NCI-H526 (cell line): ENCODE measurements around the gene RABGAP1L.
"Not testable (repeated sequence)": the region's sequence is repeated elsewhere in the genome, so short reads cannot be mapped to it uniquely, and the experiment has no call there.

Source experiments
- DNase-seq, 2 experiments: peaks; one replicate each; lab custom pipeline; 2025; lab: John Stamatoyannopoulos, UW

The RABGAP1L gene

GRCh38 chr1:174238845-174239501 is 79.7 kb downstream of the RABGAP1L start:
- peak; percentile 60 to 68 for DNase-seq

GRCh38 chr1:174239541-174239940 is 80.2 kb downstream of the RABGAP1L start:
- DNase-seq: no peak

GRCh38 chr1:174242856-174243255 is 83.5 kb downstream of the RABGAP1L start:
- no peak for DNase-seq

- DNase-seq: no peak
These were observed 84.2 kb downstream of the RABGAP1L start for GRCh38 chr1:174243451-174244000.

- no peak for DNase-seq
These were observed 84.7 kb downstream of the RABGAP1L start for GRCh38 chr1:174244017-174244416.

- DNase-seq: peak; percentile 99
These were observed 88.2 kb downstream of the RABGAP1L start for GRCh38 chr1:174247472-174247871.

- no peak for DNase-seq
These were observed 88.7 kb downstream of the RABGAP1L start for GRCh38 chr1:174248041-174248440.

- DNase-seq: not testable (repeated sequence)
These were observed 97.1 kb downstream of the RABGAP1L start for GRCh38 chr1:174256386-174256785.

GRCh38 chr1:174258148-174258550 is 98.8 kb downstream of the RABGAP1L start:
- DNase-seq: peak; percentile 74 to 88

- DNase-seq: peak; percentile 71 to 90
These were observed 103.3 kb downstream of the RABGAP1L start for GRCh38 chr1:174262349-174263241.

- no peak for DNase-seq
These were observed 106.0 kb downstream of the RABGAP1L start for GRCh38 chr1:174265282-174265681.

- DNase-seq: no peak
These were observed 107.2 kb downstream of the RABGAP1L start for GRCh38 chr1:174266476-174266875.

GRCh38 chr1:174266991-174267612 is 107.8 kb downstream of the RABGAP1L start:
- no peak for DNase-seq

- no peak for DNase-seq
These were observed 110.8 kb downstream of the RABGAP1L start for GRCh38 chr1:174269989-174270651.

GRCh38 chr1:174273190-174273589 is 113.9 kb downstream of the RABGAP1L start:
- DNase-seq: no peak

- DNase-seq: no peak
These were observed 114.5 kb downstream of the RABGAP1L start for GRCh38 chr1:174273776-174274175.

GRCh38 chr1:174274452-174274851 is 115.1 kb downstream of the RABGAP1L start:
- peak; percentile 18 to 39 for DNase-seq

- peak; percentile 50 to 76 for DNase-seq
These were observed 115.6 kb downstream of the RABGAP1L start for GRCh38 chr1:174274884-174275283.

GRCh38 chr1:174276087-174276486 is 116.8 kb downstream of the RABGAP1L start:
- DNase-seq: peak; percentile 5 to 28

GRCh38 chr1:174284052-174284451 is 124.7 kb downstream of the RABGAP1L start:
- DNase-seq: no peak

GRCh38 chr1:174286042-174286441 is 126.7 kb downstream of the RABGAP1L start:
- DNase-seq: no peak
